DOHH2 (cell line): ENCODE measurements around the gene TMEM52.

Experiments used
- H3F3A ChIP-seq: fragments of 200-600 bp; sonication (generic), shearing (Covaris generic); 2 replicates; pipeline ENCODE4 v1.6.0; 2016; ENCODE audit warnings: antibody characterized with exemption, mild to moderate bottlenecking; ENCODE audit not compliant: control insufficient read depth, insufficient read depth
- H3K27ac ChIP-seq: fragments of 200-600 bp; sonication (generic); 2 replicates; pipeline ENCODE4 v1.5.1; 2014; ENCODE audit warnings: low read depth, mild to moderate bottlenecking, low read length, moderate library complexity
- H3K27me3 ChIP-seq: fragments of 200-600 bp; sonication (generic); 2 replicates; pipeline ENCODE4 v1.6.1; 2014; ENCODE audit warnings: mild to moderate bottlenecking, low read length, mixed read lengths; ENCODE audit not compliant: control insufficient read depth
- H3K36me3 ChIP-seq: fragments of 200-600 bp; sonication (generic); 2 replicates; pipeline ENCODE4 v1.6.1; 2014; ENCODE audit warnings: mild to moderate bottlenecking, low read length, moderate library complexity, mixed read lengths; ENCODE audit not compliant: control insufficient read depth
- H3K4me1 ChIP-seq: fragments of 200-600 bp; sonication (generic); 2 replicates; pipeline ENCODE4 v1.6.1; 2014; ENCODE audit warnings: mild to moderate bottlenecking, low read length, mixed read lengths; ENCODE audit not compliant: control insufficient read depth
- H3K4me2 ChIP-seq: fragments of 200-600 bp; sonication (generic); 2 replicates; pipeline ENCODE4 v1.6.0; 2014; ENCODE audit warnings: mild to moderate bottlenecking, low read length, moderate library complexity
- H3K4me3 ChIP-seq: fragments of 200-600 bp; sonication (generic); 2 replicates; pipeline ENCODE4 v1.5.1; 2014; ENCODE audit warnings: mild to moderate bottlenecking, low read length, mixed read lengths
- H3K79me2 ChIP-seq: fragments of 200-600 bp; sonication (generic); 2 replicates; pipeline ENCODE4 v1.6.1; 2014; ENCODE audit warnings: mild to moderate bottlenecking, low read length, mixed read lengths; ENCODE audit not compliant: control insufficient read depth
- H3K9me2 ChIP-seq: fragments of 200-600 bp; sonication (generic); replicated peaks from 2 replicates; pipeline ENCODE4 v1.6.1; 2014; ENCODE audit warnings: mild to moderate bottlenecking, low read length, mixed read lengths; ENCODE audit not compliant: control insufficient read depth
- H3K9me3 ChIP-seq: fragments of 200-600 bp; sonication (generic); 2 replicates; pipeline ENCODE4 v1.6.1; 2014; ENCODE audit warnings: antibody characterized with exemption, low read length, mixed read lengths; ENCODE audit not compliant: control insufficient read depth, insufficient read depth
- H4K20me1 ChIP-seq: fragments of 200-600 bp; sonication (generic); 2 replicates; pipeline ENCODE4 v1.6.0; 2014; ENCODE audit warnings: low read depth, mild to moderate bottlenecking, antibody characterized with exemption, low read length, moderate library complexity; ENCODE audit not compliant: control insufficient read depth, insufficient read depth
- CTCF ChIP-seq: fragments of 200-600 bp; sonication (generic); IDR thresholded peaks from one replicate; pipeline ENCODE4 v1.5.1; 2014; ENCODE audit warnings: antibody characterized with exemption, mild to moderate bottlenecking, low read depth, low read length; ENCODE audit not compliant: poor library complexity, severe bottlenecking
- EZH2phosphoT487 ChIP-seq: fragments of 200-600 bp; sonication (generic); IDR thresholded peaks from 2 replicates; pipeline ENCODE4 v1.6.1; 2017; ENCODE audit warnings: borderline replicate concordance, mild to moderate bottlenecking, antibody characterized with exemption, low read length, moderate library complexity, mixed read lengths

Gene TMEM52

GRCh38 chr1:1945782-1946393, 26.8 kb upstream of the TMEM52 start:
- H3K4me1 ChIP-seq: peaks cover 4% of the 10 kb centered on the region; the same call in 1 of the 2 replicates
- no peaks in the 10 kb centered on the region for H4K20me1 ChIP-seq
- H3K9me2 ChIP-seq: no peaks in the 10 kb centered on the region
- H3K4me3 ChIP-seq: no peak overlapping the region
- no peaks in the 10 kb centered on the region for H3K79me2 ChIP-seq
- no peaks in the 10 kb centered on the region for H3K36me3 ChIP-seq
- H3K27me3 ChIP-seq: peaks cover 3% of the 10 kb centered on the region; the same call in 1 of the 2 replicates
- TF ChIP-seq EZH2phosphoT487 (no peak), CTCF (no peak)
- H3K27ac ChIP-seq: no peak overlapping the region
- H3K9me3 ChIP-seq: no peaks in the 10 kb centered on the region
- no peaks in the 10 kb centered on the region for H3F3A ChIP-seq
- H3K4me2 ChIP-seq: no peak overlapping the region

GRCh38 chr1:1943834-1944570, 24.9 kb upstream of the TMEM52 start:
- TF ChIP-seq CTCF: peak; percentile 96
- no peak for TF ChIP-seq EZH2phosphoT487
- Histone ChIP-seq H3K27ac (no peak overlapping the region), H3K36me3 (no peaks in the 10 kb centered on the region), H3K4me3 (no peak overlapping the region), H3K9me3 (no peaks in the 10 kb centered on the region), H3K4me2 (peak overlapping the region; percentile 33; the same call in 1 of the 2 replicates), H3K79me2 (no peaks in the 10 kb centered on the region), H3K4me1 (peaks cover 4% of the 10 kb centered on the region; the same call in 1 of the 2 replicates), H3K9me2 (no peaks in the 10 kb centered on the region), H4K20me1 (no peaks in the 10 kb centered on the region), H3K27me3 (peaks cover 3% of the 10 kb centered on the region; the same call in 1 of the 2 replicates), H3F3A (no peaks in the 10 kb centered on the region)

- Histone ChIP-seq H3K79me2 (no peaks in the 10 kb centered on the region), H3K27ac (no peak overlapping the region), H3K9me2 (no peaks in the 10 kb centered on the region), H3K4me3 (no peak overlapping the region), H3K4me1 (peaks cover 4% of the 10 kb centered on the region; the same call in 1 of the 2 replicates), H3K9me3 (no peaks in the 10 kb centered on the region), H3K27me3 (peaks cover 3% of the 10 kb centered on the region; the same call in 1 of the 2 replicates), H4K20me1 (no peaks in the 10 kb centered on the region), H3K4me2 (no peak overlapping the region), H3K36me3 (no peaks in the 10 kb centered on the region), H3F3A (no peaks in the 10 kb centered on the region)
- no peak for TF ChIP-seq EZH2phosphoT487
- no peak for TF ChIP-seq CTCF
Observed at GRCh38 chr1:1942753-1943656, 23.9 kb upstream of the TMEM52 start.
